Effector memory CD4-positive, alpha-beta T cell (primary cell): ENCODE data around the gene CBX5.
"Not testable (repeated sequence)": the region's sequence is repeated elsewhere in the genome, so short reads cannot be mapped to it uniquely, and the experiment has no call there.

Source experiments
- DNase-seq, 3 donors: peaks; one replicate each; pipeline ENCODE4 v3.0.0-alpha.2; 2020
- H3K27ac ChIP-seq: 2 replicates; pipeline ENCODE4 v1.7.0; 2013; ENCODE audit warnings: mild to moderate bottlenecking, low read length, moderate library complexity; ENCODE audit not compliant: insufficient read depth, poor library complexity, severe bottlenecking
- H3K27me3 ChIP-seq: replicated peaks from 2 replicates; pipeline ENCODE4 v1.7.0; 2013; ENCODE audit warnings: mild to moderate bottlenecking, low read length; ENCODE audit not compliant: insufficient read depth, control insufficient read depth, poor library complexity, severe bottlenecking
- H3K36me3 ChIP-seq: 2 replicates; pipeline ENCODE4 v1.7.0; 2013; ENCODE audit warnings: mild to moderate bottlenecking, low read length, moderate library complexity; ENCODE audit not compliant: control insufficient read depth, insufficient read depth
- H3K4me1 ChIP-seq: 2 replicates; pipeline ENCODE4 v1.7.0; 2013; ENCODE audit warnings: low read length, mild to moderate bottlenecking; ENCODE audit not compliant: control insufficient read depth, insufficient read depth, poor library complexity, severe bottlenecking
- H3K4me3 ChIP-seq: 2 replicates; pipeline ENCODE4 v1.7.0; 2013; ENCODE audit warnings: low read length, low read depth, mild to moderate bottlenecking; ENCODE audit not compliant: insufficient read depth, poor library complexity, severe bottlenecking
- H3K9me3 ChIP-seq: 2 replicates; pipeline ENCODE4 v1.7.0; 2013; ENCODE audit warnings: mild to moderate bottlenecking, low read length, moderate library complexity; ENCODE audit not compliant: control insufficient read depth

Gene CBX5

GRCh38 chr12:54201001-54201794 lies 78.7 kb downstream of the CBX5 start:
- Histone ChIP-seq H3K9me3 (no peaks in the 10 kb centered on the region), H3K27me3 (peaks cover 18% of the 10 kb centered on the region), H3K4me1 (no peaks in the 10 kb centered on the region), H3K27ac (no peak overlapping the region), H3K4me3 (no peak overlapping the region), H3K36me3 (no peaks in the 10 kb centered on the region)
- DNase-seq, result peak; percentile 40 to 54 (median 41)

GRCh38 chr12:54200412-54200811 lies 79.5 kb downstream of the CBX5 start:
- Histone ChIP-seq H3K4me3 (no peak overlapping the region), H3K36me3 (no peaks in the 10 kb centered on the region)
- DNase-seq, result no peak

GRCh38 chr12:54199917-54200316 lies 80.0 kb downstream of the CBX5 start:
- Histone ChIP-seq H3K27me3 (peaks cover 23% of the 10 kb centered on the region), H3K27ac (no peak overlapping the region), H3K4me3 (no peak overlapping the region), H3K4me1 (peaks cover 6% of the 10 kb centered on the region), H3K36me3 (no peaks in the 10 kb centered on the region), H3K9me3 (no peaks in the 10 kb centered on the region)
- no peak for DNase-seq

More at GRCh38 chr12:54200412-54200811, 79.5 kb downstream of the CBX5 start:
- no peak overlapping the region for H3K27ac ChIP-seq
- H3K27me3 ChIP-seq, result peaks cover 18% of the 10 kb centered on the region
- H3K9me3 ChIP-seq, result no peaks in the 10 kb centered on the region
- peaks cover 6% of the 10 kb centered on the region for H3K4me1 ChIP-seq

- no peak overlapping the region for H3K27ac ChIP-seq
- no peaks in the 10 kb centered on the region for H3K36me3 ChIP-seq
- peaks cover 6% of the 10 kb centered on the region for H3K4me1 ChIP-seq
- no peaks in the 10 kb centered on the region for H3K9me3 ChIP-seq
- no peak overlapping the region for H3K4me3 ChIP-seq
- no peak for DNase-seq
- H3K27me3 ChIP-seq, result peaks cover 27% of the 10 kb centered on the region
These were observed 80.9 kb downstream of the CBX5 start for GRCh38 chr12:54199034-54199433.

- Histone ChIP-seq H3K27me3 (peaks cover 27% of the 10 kb centered on the region), H3K4me1 (peaks cover 6% of the 10 kb centered on the region), H3K36me3 (no peaks in the 10 kb centered on the region), H3K9me3 (no peaks in the 10 kb centered on the region), H3K4me3 (no peak overlapping the region), H3K27ac (no peak overlapping the region)
- no peak for DNase-seq
These were observed 82.5 kb downstream of the CBX5 start for GRCh38 chr12:54197431-54197909.

GRCh38 chr12:54197010-54197409 lies 82.9 kb downstream of the CBX5 start:
- H3K4me1 ChIP-seq, result peaks cover 6% of the 10 kb centered on the region
- H3K4me3 ChIP-seq, result no peak overlapping the region
- H3K27ac ChIP-seq, result no peak overlapping the region
- H3K36me3 ChIP-seq, result no peaks in the 10 kb centered on the region
- H3K9me3 ChIP-seq, result no peaks in the 10 kb centered on the region
- no peak for DNase-seq
- peaks cover 27% of the 10 kb centered on the region for H3K27me3 ChIP-seq

- no peak for DNase-seq
- H3K27ac ChIP-seq, result no peak overlapping the region
- peaks cover 6% of the 10 kb centered on the region for H3K4me1 ChIP-seq
- no peaks in the 10 kb centered on the region for H3K9me3 ChIP-seq
- H3K27me3 ChIP-seq, result peaks cover 25% of the 10 kb centered on the region
- no peak overlapping the region for H3K4me3 ChIP-seq
- H3K36me3 ChIP-seq, result no peaks in the 10 kb centered on the region
These were observed 83.5 kb downstream of the CBX5 start for GRCh38 chr12:54196396-54196795.

- DNase-seq, result no peak
- peaks cover 6% of the 10 kb centered on the region for H3K4me1 ChIP-seq
- H3K27me3 ChIP-seq, result peaks cover 24% of the 10 kb centered on the region
- no peak overlapping the region for H3K4me3 ChIP-seq
- H3K27ac ChIP-seq, result no peak overlapping the region
- no peaks in the 10 kb centered on the region for H3K9me3 ChIP-seq
- H3K36me3 ChIP-seq, result no peaks in the 10 kb centered on the region
These were observed 84.1 kb downstream of the CBX5 start for GRCh38 chr12:54195737-54196347.

- peaks cover 6% of the 10 kb centered on the region for H3K4me1 ChIP-seq
- no peak overlapping the region for H3K27ac ChIP-seq
- DNase-seq, result no peak
- no peaks in the 10 kb centered on the region for H3K9me3 ChIP-seq
- H3K27me3 ChIP-seq, result peaks cover 20% of the 10 kb centered on the region
- H3K4me3 ChIP-seq, result no peak overlapping the region
- no peaks in the 10 kb centered on the region for H3K36me3 ChIP-seq
These were observed 84.7 kb downstream of the CBX5 start for GRCh38 chr12:54195080-54195736.

- H3K27me3 ChIP-seq, result peaks cover 20% of the 10 kb centered on the region
- H3K4me3 ChIP-seq, H3K9me3 ChIP-seq, H3K36me3 ChIP-seq, H3K27ac ChIP-seq, H3K4me1 ChIP-seq, DNase-seq: not testable (repeated sequence)
These were observed 85.3 kb downstream of the CBX5 start for GRCh38 chr12:54194611-54195010.
